ENCODE measurements around the gene NAT16.
"Not testable (repeated sequence)": the region's sequence is repeated elsewhere in the genome, so short reads cannot be mapped to it uniquely, and the experiment has no call there.

Gene NAT16

GRCh38 chr7:101180130-101180755, at the start of gene NAT16:
NAT16 (minus strand) TSS chr7:101180293; CDS start chr7:101174807, 5,486 bp downstream.
- DNase-seq (ENCODE audit: low read depth in 2 of 2, low spot score in 1 of 2) = no peak

- DNase-seq (ENCODE audit: low read depth in 2 of 2, low spot score in 1 of 2) = no peak
These were observed 46.6 kb upstream of the NAT16 start for GRCh38 chr7:101226721-101227120.

- no peak for DNase-seq (ENCODE audit: low read depth in 2 of 2, low spot score in 1 of 2)
These were observed 45.6 kb upstream of the NAT16 start for GRCh38 chr7:101225650-101226049.

- no peak for DNase-seq (ENCODE audit: low read depth in 2 of 2, low spot score in 1 of 2)
These were observed 43.4 kb upstream of the NAT16 start for GRCh38 chr7:101223528-101223927.

GRCh38 chr7:101222275-101222830, 42.3 kb upstream of the NAT16 start:
- DNase-seq (ENCODE audit: low read depth in 2 of 2, low spot score in 1 of 2) = no peak

GRCh38 chr7:101220295-101220694, 40.2 kb upstream of the NAT16 start:
- DNase-seq (ENCODE audit: low read depth in 2 of 2, low spot score in 1 of 2) = no peak

GRCh38 chr7:101218236-101219125, 38.4 kb upstream of the NAT16 start:
- DNase-seq (ENCODE audit: low read depth in 2 of 2, low spot score in 1 of 2) = no peak

GRCh38 chr7:101217388-101218235, 37.5 kb upstream of the NAT16 start, which contains the start of the genes PLOD3 and ZNHIT1:
PLOD3 (minus strand) TSS chr7:101217581; CDS start chr7:101217274, 307 bp downstream.
ZNHIT1 (plus strand) TSS chr7:101218165; CDS start chr7:101218196, 31 bp downstream.
- DNase-seq (ENCODE audit: low read depth in 2 of 2, low spot score in 1 of 2) = peak; percentile 92

- no peak for DNase-seq (ENCODE audit: low read depth in 2 of 2, low spot score in 1 of 2)
These were observed 36.8 kb upstream of the NAT16 start for GRCh38 chr7:101216860-101217387.

- no peak for DNase-seq (ENCODE audit: low read depth in 2 of 2, low spot score in 1 of 2)
These were observed 36.1 kb upstream of the NAT16 start for GRCh38 chr7:101216001-101216859.

GRCh38 chr7:101212014-101212413, 31.9 kb upstream of the NAT16 start:
- no peak for DNase-seq (ENCODE audit: low read depth in 2 of 2, low spot score in 1 of 2)

- DNase-seq (ENCODE audit: low read depth in 2 of 2, low spot score in 1 of 2) = no peak
These were observed 31.4 kb upstream of the NAT16 start for GRCh38 chr7:101211501-101211900.

GRCh38 chr7:101210143-101210542, 30.1 kb upstream of the NAT16 start:
- DNase-seq (ENCODE audit: low read depth in 2 of 2, low spot score in 1 of 2) = no peak

GRCh38 chr7:101208794-101209193, 28.7 kb upstream of the NAT16 start:
- DNase-seq (ENCODE audit: low read depth in 2 of 2, low spot score in 1 of 2) = no peak

GRCh38 chr7:101207459-101207858, 27.4 kb upstream of the NAT16 start:
- no peak for DNase-seq (ENCODE audit: low read depth in 2 of 2, low spot score in 1 of 2)

GRCh38 chr7:101206665-101207042, 26.6 kb upstream of the NAT16 start:
- DNase-seq (ENCODE audit: low read depth in 2 of 2, low spot score in 1 of 2) = no peak

GRCh38 chr7:101205901-101206664, 26.0 kb upstream of the NAT16 start:
- no peak for DNase-seq (ENCODE audit: low read depth in 2 of 2, low spot score in 1 of 2)

- not testable (repeated sequence) for DNase-seq (ENCODE audit: low read depth in 2 of 2, low spot score in 1 of 2)
These were observed 23.9 kb upstream of the NAT16 start for GRCh38 chr7:101203740-101204738.

Measured in stimulated activated CD8-positive, alpha-beta memory T cell treated with anti-CD3 and anti-CD28 coated beads, Interleukin-4, amount 100 ng/mL, for 1 hour (primary cell).